Osteoblast (primary cell): ENCODE results near the gene ARHGAP8. TPM values are rescaled to one million over a fixed set of nuclear protein-coding genes. Genes with fewer than 3 reads are reported as not detected.
A peak's percentile ranks its signal among the peaks of the same experiment; 100 is the strongest.

ENCODE experiments used
- DNase-seq: peaks from one replicate; pipeline ENCODE4 v3.0.0; 2011; ENCODE audit warnings: low spot score, mixed read lengths; ENCODE audit not compliant: insufficient read length; ENCODE audit errors: missing footprints
- H2AFZ ChIP-seq: 2 replicates; pipeline ENCODE4 v1.6.0; 2011; ENCODE audit warnings: mild to moderate bottlenecking, low read length
- H3K27ac ChIP-seq: 2 replicates; pipeline ENCODE4 v1.5.1; 2011; ENCODE audit warnings: mild to moderate bottlenecking, low read depth, low read length, moderate library complexity
- H3K27me3 ChIP-seq: 2 replicates; pipeline ENCODE4 v1.6.0; 2012; ENCODE audit warnings: mild to moderate bottlenecking, control low read depth, inconsistent platforms, low read length, moderate library complexity; ENCODE audit not compliant: insufficient read depth
- H3K36me3 ChIP-seq: 2 replicates; pipeline ENCODE4 v1.5.1; 2011; ENCODE audit warnings: mild to moderate bottlenecking, low read length, control low read depth, moderate library complexity; ENCODE audit not compliant: insufficient read depth
- H3K4me1 ChIP-seq: 2 replicates; pipeline ENCODE4 v1.5.1; 2011; ENCODE audit warnings: mild to moderate bottlenecking, low read length, control low read depth, moderate library complexity; ENCODE audit not compliant: insufficient read depth
- H3K4me2 ChIP-seq: 2 replicates; pipeline ENCODE4 v1.6.0; 2011; ENCODE audit warnings: mild to moderate bottlenecking, low read length; ENCODE audit not compliant: insufficient read depth
- H3K4me3 ChIP-seq: fragments of 200-600 bp; sonication (generic); 3 replicates; pipeline ENCODE4 v1.5.1; 2012; ENCODE audit warnings: mild to moderate bottlenecking, low read length, inconsistent platforms; ENCODE audit not compliant: insufficient read depth
- H3K79me2 ChIP-seq: 2 replicates; pipeline ENCODE4 v1.6.0; 2012; ENCODE audit warnings: mild to moderate bottlenecking, low read length, control low read depth, inconsistent platforms; ENCODE audit not compliant: insufficient read depth
- H3K9me3 ChIP-seq: 2 replicates; pipeline ENCODE4 v1.5.1; 2011; ENCODE audit warnings: low read depth, low read length, control low read depth
- H4K20me1 ChIP-seq: 2 replicates; pipeline ENCODE4 v1.6.0; 2012; ENCODE audit warnings: mild to moderate bottlenecking, low read length, control low read depth; ENCODE audit not compliant: insufficient read depth
- CTCF ChIP-seq: IDR thresholded peaks from 2 replicates; pipeline ENCODE4 v1.5.1; 2011; ENCODE audit warnings: mild to moderate bottlenecking, low read depth, low read length, moderate library complexity; ENCODE audit errors: extremely low read depth
- total RNA-seq: library from RNA; depleted of rRNA; stranded (reverse); fragments of >200 nt; gene quantifications from 2 replicates; pipeline ENCODE4 v1.2.3, GENCODE V29; 2012

Gene ARHGAP8
- total RNA-seq, 1 donor: 0.36 TPM

GRCh38 chr22:44906248-44906936 lies 154.0 kb downstream of the ARHGAP8 start:
- H3K4me3 ChIP-seq: no peak overlapping the region
- no peaks in the 10 kb centered on the region for H3K36me3 ChIP-seq
- H3K4me1 ChIP-seq: no peaks in the 10 kb centered on the region
- H3K27ac ChIP-seq: no peak overlapping the region
- no peaks in the 10 kb centered on the region for H3K27me3 ChIP-seq
- H3K79me2 ChIP-seq: no peaks in the 10 kb centered on the region
- H2AFZ ChIP-seq: no peak overlapping the region
- DNase-seq: no peak
- H3K4me2 ChIP-seq: no peak overlapping the region
- H4K20me1 ChIP-seq: no peaks in the 10 kb centered on the region
- H3K9me3 ChIP-seq: peaks cover 7% of the 10 kb centered on the region
- no peak for TF ChIP-seq CTCF

- no peak overlapping the region for H3K27ac ChIP-seq
- TF ChIP-seq CTCF: no peak
- no peak overlapping the region for H3K4me3 ChIP-seq
- H3K79me2 ChIP-seq: no peaks in the 10 kb centered on the region
- no peaks in the 10 kb centered on the region for H3K27me3 ChIP-seq
- no peak for DNase-seq
- no peaks in the 10 kb centered on the region for H3K9me3 ChIP-seq
- no peaks in the 10 kb centered on the region for H3K36me3 ChIP-seq
- no peaks in the 10 kb centered on the region for H4K20me1 ChIP-seq
- H3K4me1 ChIP-seq: no peaks in the 10 kb centered on the region
- no peak overlapping the region for H3K4me2 ChIP-seq
- H2AFZ ChIP-seq: no peak overlapping the region
These were observed 154.7 kb downstream of the ARHGAP8 start for GRCh38 chr22:44906999-44907644.

GRCh38 chr22:44907765-44908737 lies 155.7 kb downstream of the ARHGAP8 start:
- H3K4me1 ChIP-seq: no peaks in the 10 kb centered on the region
- DNase-seq: peak; percentile 53
- no peaks in the 10 kb centered on the region for H3K9me3 ChIP-seq
- no peak for TF ChIP-seq CTCF
- H3K27ac ChIP-seq: no peak overlapping the region
- no peak overlapping the region for H3K4me3 ChIP-seq
- H3K27me3 ChIP-seq: no peaks in the 10 kb centered on the region
- H3K4me2 ChIP-seq: no peak overlapping the region
- H3K79me2 ChIP-seq: no peaks in the 10 kb centered on the region
- no peaks in the 10 kb centered on the region for H4K20me1 ChIP-seq
- H2AFZ ChIP-seq: no peak overlapping the region
- no peaks in the 10 kb centered on the region for H3K36me3 ChIP-seq
